Esophagus muscularis mucosa (tissue), 2 donors: ENCODE data around the gene SPATA12.

Experiments
- EP300 ChIP-seq: sonication (generic); formaldehyde crosslinking; IDR thresholded peaks from one replicate; pipeline ENCODE4 v1.6.1; 2017; ENCODE audit warnings: antibody characterized with exemption
- POLR2A ChIP-seq: fragments of 450-650 bp; IDR thresholded peaks from one replicate; pipeline ENCODE4 v1.6.1; 2017; ENCODE audit warnings: antibody characterized with exemption, moderate library complexity, mild to moderate bottlenecking, low read depth

DNA sequence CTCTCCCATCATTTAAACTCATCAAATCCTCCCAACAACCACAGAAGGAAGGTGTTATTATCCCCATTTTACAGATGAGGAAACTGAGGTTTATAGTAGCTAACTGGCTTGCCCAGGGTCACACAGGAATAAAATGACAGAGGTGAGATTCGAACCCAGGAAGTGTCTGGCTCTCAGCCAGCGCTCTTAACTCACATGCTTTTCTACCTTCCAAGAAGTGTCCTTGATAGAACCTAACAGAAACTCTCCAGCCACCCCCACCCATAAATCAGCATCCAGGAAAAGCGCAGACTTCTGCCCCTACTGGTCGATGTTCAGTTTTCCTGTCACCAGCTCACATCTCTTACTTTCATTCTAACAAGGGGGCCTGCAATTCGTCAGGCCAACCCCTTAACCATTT lies 51.7 kb downstream of the SPATA12 start:
- TF ChIP-seq POLR2A (no peak), EP300 (no peak)
